Peyer's patch (tissue), 4 donors: ENCODE measurements around the gene IQCF2. TPM values are rescaled to one million over a fixed set of nuclear protein-coding genes. Genes with fewer than 3 reads are reported as not detected.

ENCODE experiments used
- DNase-seq, 3 donors: peaks; one replicate each; pipeline ENCODE4 v3.0.0-alpha.2; 2017 to 2019
- H3K27ac ChIP-seq, 4 donors: fragments of 200-600 bp; sonication (generic); one replicate each; pipeline ENCODE4 v1.5.1; 2016 to 2019
- H3K27me3 ChIP-seq, 2 donors: fragments of 200-600 bp; sonication (generic); one replicate each; pipeline ENCODE4 v1.5.1; 2019
- H3K36me3 ChIP-seq, 3 donors: fragments of 200-600 bp; sonication (generic); one replicate each; pipeline ENCODE4 v1.5.1; 2016 to 2019
- H3K4me1 ChIP-seq, 4 donors: fragments of 200-600 bp; sonication (generic); one replicate each; pipeline ENCODE4 v1.5.1; 2016 to 2019
- H3K4me3 ChIP-seq, 4 donors: fragments of 200-600 bp; sonication (generic); 1 replicate in 3 of 4; 2 replicates in 1 of 4; pipeline ENCODE4 v1.5.1; 2016 to 2019; ENCODE audit warnings: mild to moderate bottlenecking in 1 of 4
- H3K9me3 ChIP-seq, 4 donors: fragments of 200-600 bp; sonication (generic); one replicate each; pipeline ENCODE4 v1.5.1; 2016 to 2019; ENCODE audit warnings: mild to moderate bottlenecking in 1 of 4
- CTCF ChIP-seq, 6 experiments: fragments of 450-650 bp in 4 of 6; fragments of 200-600 bp in 2 of 6; sonication (generic) in 1 of 6; IDR thresholded peaks; one replicate each; pipeline ENCODE4 v1.5.1; 2017 to 2019; ENCODE audit warnings: antibody characterized with exemption in 6 of 6, mild to moderate bottlenecking in 3 of 6, moderate library complexity in 1 of 6
- POLR2A ChIP-seq, 2 donors: fragments of 450-650 bp; IDR thresholded peaks; one replicate each; pipeline ENCODE4 v1.5.1; 2017; ENCODE audit warnings: antibody characterized with exemption in 2 of 2, mild to moderate bottlenecking in 2 of 2, moderate library complexity in 2 of 2
- total RNA-seq, 4 donors: library from RNA; depleted of rRNA; stranded (reverse); fragments of >200 nt; gene quantifications; one replicate each; pipeline ENCODE4 v1.1.0, GENCODE V29; 2016

Gene IQCF2
- total RNA-seq = not detected

GRCh38 chr3:51860703-51861665 is at the start of gene IQCF2:
IQCF2 (plus strand) TSS chr3:51861615; CDS start chr3:51861667, 52 bp downstream.
- no peak within 1 kb of the TSS for H3K4me3 ChIP-seq
- H3K27ac ChIP-seq = no peak within 1 kb of the TSS
- H3K9me3 ChIP-seq = no peaks in the 10 kb centered on the region
- no peak for DNase-seq
- H3K27me3 ChIP-seq = no peaks in the 10 kb centered on the region
- TF ChIP-seq POLR2A (IDR thresholded peaks at IDR 0.05) (no peak), CTCF (IDR thresholded peaks at IDR 0.05) (no peak)
- no peaks in the 10 kb centered on the region for H3K36me3 ChIP-seq
- no peaks in the 10 kb centered on the region for H3K4me1 ChIP-seq

GRCh38 chr3:51813539-51813938 is 47.9 kb upstream of the IQCF2 start:
- no peak for DNase-seq
- no peak overlapping the region for H3K4me3 ChIP-seq
- H3K27me3 ChIP-seq = no peaks in the 10 kb centered on the region
- no peak overlapping the region for H3K27ac ChIP-seq
- no peaks in the 10 kb centered on the region for H3K9me3 ChIP-seq
- TF ChIP-seq POLR2A (IDR thresholded peaks at IDR 0.05) (no peak), CTCF (IDR thresholded peaks at IDR 0.05) (no peak)
- H3K4me1 ChIP-seq = no peaks in the 10 kb centered on the region
- H3K36me3 ChIP-seq = no peaks in the 10 kb centered on the region

GRCh38 chr3:51814034-51814433 is 47.4 kb upstream of the IQCF2 start:
- no peaks in the 10 kb centered on the region for H3K4me1 ChIP-seq
- DNase-seq = no peak
- TF ChIP-seq POLR2A (IDR thresholded peaks at IDR 0.05) (no peak), CTCF (IDR thresholded peaks at IDR 0.05) (no peak)
- no peaks in the 10 kb centered on the region for H3K36me3 ChIP-seq
- H3K27me3 ChIP-seq = no peaks in the 10 kb centered on the region
- H3K4me3 ChIP-seq = no peak overlapping the region
- no peak overlapping the region for H3K27ac ChIP-seq
- H3K9me3 ChIP-seq = no peaks in the 10 kb centered on the region

GRCh38 chr3:51815614-51816013 is 45.8 kb upstream of the IQCF2 start:
- no peak overlapping the region for H3K27ac ChIP-seq
- H3K27me3 ChIP-seq = no peaks in the 10 kb centered on the region
- no peak overlapping the region for H3K4me3 ChIP-seq
- no peaks in the 10 kb centered on the region for H3K4me1 ChIP-seq
- no peaks in the 10 kb centered on the region for H3K36me3 ChIP-seq
- H3K9me3 ChIP-seq = no peaks in the 10 kb centered on the region
- TF ChIP-seq POLR2A (IDR thresholded peaks at IDR 0.05) (no peak), CTCF (IDR thresholded peaks at IDR 0.05) (no peak)
- no peak for DNase-seq

GRCh38 chr3:51816723-51817122 is 44.7 kb upstream of the IQCF2 start:
- no peaks in the 10 kb centered on the region for H3K4me1 ChIP-seq
- H3K27ac ChIP-seq = no peak overlapping the region
- TF ChIP-seq CTCF (IDR thresholded peaks at IDR 0.05) (no peak), POLR2A (IDR thresholded peaks at IDR 0.05) (no peak)
- no peak for DNase-seq
- H3K36me3 ChIP-seq = no peaks in the 10 kb centered on the region
- H3K4me3 ChIP-seq = no peak overlapping the region
- H3K9me3 ChIP-seq = no peaks in the 10 kb centered on the region
- no peaks in the 10 kb centered on the region for H3K27me3 ChIP-seq
